Liver (tissue), 9 donors: ENCODE measurements around the gene LRRFIP1. TPM values are rescaled to one million over a fixed set of nuclear protein-coding genes. Genes with fewer than 3 reads are reported as not detected.

Source experiments
- DNase-seq: peaks from one replicate; pipeline ENCODE4 v3.0.0-alpha.2; 2017; ENCODE audit warnings: low spot score
- H3K27ac ChIP-seq, 2 donors: one replicate each; pipeline ENCODE4 v1.7.0; 2013; ENCODE audit warnings: inconsistent platforms in 2 of 2, low read length in 2 of 2, control low read depth in 1 of 2, low read depth in 1 of 2, mild to moderate bottlenecking in 1 of 2
- H3K27me3 ChIP-seq, 4 donors: one replicate each; pipeline versions ENCODE4 v1.6.1 to v1.7.0; 2013; ENCODE audit warnings: low read length in 3 of 4, inconsistent platforms in 1 of 4, mild to moderate bottlenecking in 1 of 4, moderate library complexity in 1 of 4; ENCODE audit not compliant: control insufficient read depth in 4 of 4, insufficient read depth in 4 of 4
- H3K36me3 ChIP-seq, 4 donors: one replicate each; pipeline versions ENCODE4 v1.6.1 to v1.7.0; 2013; ENCODE audit warnings: low read length in 3 of 4, mild to moderate bottlenecking in 3 of 4, low read depth in 1 of 4, moderate library complexity in 1 of 4; ENCODE audit not compliant: control insufficient read depth in 4 of 4, insufficient read depth in 3 of 4
- H3K4me1 ChIP-seq, 4 donors: one replicate each; pipeline versions ENCODE4 v1.6.1 to v1.7.0; 2013; ENCODE audit warnings: low read length in 3 of 4, mild to moderate bottlenecking in 3 of 4, moderate library complexity in 1 of 4; ENCODE audit not compliant: control insufficient read depth in 4 of 4, insufficient read depth in 4 of 4
- H3K4me3 ChIP-seq, 3 donors: one replicate each; pipeline versions ENCODE4 v1.6.1 to v1.7.0; 2013; ENCODE audit warnings: low read length in 3 of 3, control low read depth in 1 of 3, low read depth in 1 of 3, mild to moderate bottlenecking in 1 of 3
- H3K9ac ChIP-seq, 2 donors: one replicate each; pipeline ENCODE4 v1.7.0; 2013; ENCODE audit warnings: low read length in 2 of 2, mild to moderate bottlenecking in 2 of 2, moderate library complexity in 2 of 2, control low read depth in 1 of 2, low read depth in 1 of 2
- H3K9me3 ChIP-seq, 4 donors: one replicate each; pipeline versions ENCODE4 v1.6.1 to v1.7.0; 2013; ENCODE audit warnings: low read length in 3 of 4; ENCODE audit not compliant: control insufficient read depth in 4 of 4
- ATF3 ChIP-seq: IDR thresholded peaks from 2 replicates; pipeline ENCODE4 v1.6.1; 2016; ENCODE audit warnings: antibody characterized with exemption
- CTCF ChIP-seq: fragments of 150-350 bp; IDR thresholded peaks from 2 replicates; pipeline ENCODE4 v1.5.1; 2017; ENCODE audit warnings: improper control_type of control experiment, low read depth, low read length; ENCODE audit not compliant: missing input control
- EGR1 ChIP-seq, 2 donors: IDR thresholded peaks; 2 replicates each; pipeline ENCODE4 v1.6.1; 2016 to 2018; ENCODE audit warnings: antibody characterized with exemption in 2 of 2, low read depth in 2 of 2
- FOXA1 ChIP-seq: IDR thresholded peaks from 2 replicates; pipeline ENCODE4 v1.6.1; 2016; ENCODE audit warnings: antibody characterized with exemption
- FOXA2 ChIP-seq: IDR thresholded peaks from 2 replicates; pipeline ENCODE4 v1.6.1; 2016; ENCODE audit warnings: antibody characterized with exemption
- GABPA ChIP-seq, 2 donors: IDR thresholded peaks in 1 of 2; conservative IDR thresholded peaks in 1 of 2; 2 replicates each; pipeline ENCODE4 v1.6.1; 2016; ENCODE audit warnings: antibody characterized with exemption in 2 of 2, mild to moderate bottlenecking in 1 of 2, moderate library complexity in 1 of 2
- HNF4A ChIP-seq, 2 donors: conservative IDR thresholded peaks; 2 replicates each; pipeline ENCODE4 v1.6.1; 2016; ENCODE audit warnings: antibody characterized with exemption in 2 of 2, mild to moderate bottlenecking in 2 of 2
- HNF4G ChIP-seq: IDR thresholded peaks from 2 replicates; pipeline ENCODE4 v1.6.1; 2016; ENCODE audit warnings: antibody characterized with exemption
- JUND ChIP-seq, 2 donors: IDR thresholded peaks; 2 replicates each; pipeline ENCODE4 v1.6.1; 2016; ENCODE audit warnings: antibody characterized with exemption in 2 of 2
- MAX ChIP-seq: IDR thresholded peaks from 2 replicates; pipeline ENCODE4 v1.6.1; 2016; ENCODE audit warnings: antibody characterized with exemption
- NR2F2 ChIP-seq: IDR thresholded peaks from 2 replicates; pipeline ENCODE4 v1.6.1; 2016; ENCODE audit warnings: antibody characterized with exemption
- RAD21 ChIP-seq, 2 donors: IDR thresholded peaks; 2 replicates each; pipeline ENCODE4 v1.6.1; 2016; ENCODE audit warnings: antibody characterized with exemption in 2 of 2, mild to moderate bottlenecking in 2 of 2
- REST ChIP-seq: IDR thresholded peaks from 2 replicates; pipeline ENCODE4 v1.6.1; 2016; ENCODE audit warnings: antibody characterized with exemption, mild to moderate bottlenecking
- RXRA ChIP-seq, 2 donors: IDR thresholded peaks; 2 replicates each; pipeline ENCODE4 v1.6.1; 2017 to 2018; ENCODE audit warnings: antibody characterized with exemption in 2 of 2, mild to moderate bottlenecking in 1 of 2
- SP1 ChIP-seq: IDR thresholded peaks from 2 replicates; pipeline ENCODE4 v1.6.1; 2018; ENCODE audit warnings: antibody characterized with exemption, mild to moderate bottlenecking
- TAF1 ChIP-seq: conservative IDR thresholded peaks from 2 replicates; pipeline ENCODE4 v1.6.1; 2016; ENCODE audit warnings: antibody characterized with exemption, mild to moderate bottlenecking
- YY1 ChIP-seq: IDR thresholded peaks from 2 replicates; pipeline ENCODE4 v1.6.1; 2016; ENCODE audit warnings: antibody characterized with exemption, mild to moderate bottlenecking
- ZBTB33 ChIP-seq: IDR thresholded peaks from 2 replicates; pipeline ENCODE4 v1.6.1; 2016; ENCODE audit warnings: antibody characterized with exemption
- WGBS: extraction: QIAGEN DNeasy Blood & Tissue Kit; methylation state at CpG from one replicate; pipeline ENCODE4 v1.1.7; 2013; 5-methylcytosine and 5-hydroxymethylcytosine counted together
- polyA plus RNA-seq, 2 donors: library from polyadenylated mRNA; stranded (reverse) in 1 of 2; unstranded in 1 of 2; fragments of 200-250 nt in 1 of 2; fragments of >200 nt in 1 of 2; fragmentation: Nextera tagmentation in 1 of 2; extraction: Ambion mirVana in 1 of 2; gene quantifications; one replicate each; pipeline versions ENCODE4 v1.2.1 to v1.2.3, GENCODE V29; 2013 to 2015
- total RNA-seq, 2 donors: library from RNA; depleted of rRNA; stranded (reverse); fragments of >200 nt; gene quantifications; one replicate each; pipeline ENCODE4 v1.2.3, GENCODE V29; 2014
- donor health status: healthy.
- donor health status: healthy.
- donor health status: healthy.
- donor health status: healthy.
- donor health status: healthy.

The LRRFIP1 gene
- total and polyA plus RNA-seq, 4 donors, result 13.3 to 56.1 (median 39.1) TPM

GRCh38 chr2:237737196-237737865 is 109.9 kb downstream of the LRRFIP1 start:
- Histone ChIP-seq H3K27ac (no peak overlapping the region), H3K36me3 (peaks cover 0 to 4% (median 2%) of the 10 kb centered on the region in 4 donors), H3K4me1 (peaks cover 9 to 26% (median 19%) of the 10 kb centered on the region in 4 donors), H3K9ac (no peak overlapping the region), H3K4me3 (no peak overlapping the region), H3K9me3 (no peaks in the 10 kb centered on the region), H3K27me3 (no peaks in the 10 kb centered on the region)
- WGBS, result 92% methylated on average over 9 of the region's 9 CpGs
- TF ChIP-seq EGR1 (IDR thresholded peaks at IDR 0.05; ENCODE audit: low read depth in 2 of 2) (no peak), CTCF (no peak), HNF4A (conservative IDR thresholded peaks at IDR 0.05) (no peak), FOXA2 (no peak), JUND (IDR thresholded peaks at IDR 0.05) (no peak), FOXA1 (no peak), REST (no peak), ZBTB33 (no peak), RXRA (IDR thresholded peaks at IDR 0.05) (no peak), RAD21 (IDR thresholded peaks at IDR 0.05) (no peak), SP1 (no peak), YY1 (no peak), TAF1 (no peak)
- DNase-seq, result no peak

GRCh38 chr2:237738255-237738654 is 110.9 kb downstream of the LRRFIP1 start:
- 95% methylated on average over 10 of the region's 10 CpGs for WGBS
- H3K36me3 ChIP-seq, result peaks cover 0 to 4% (median 2%) of the 10 kb centered on the region in 4 donors
- DNase-seq, result no peak
- no peaks in the 10 kb centered on the region for H3K27me3 ChIP-seq
- H3K4me1 ChIP-seq, result peaks cover 13 to 28% (median 20%) of the 10 kb centered on the region in 4 donors
- H3K9ac ChIP-seq, result no peak overlapping the region
- H3K4me3 ChIP-seq, result no peak overlapping the region
- H3K27ac ChIP-seq, result no peak overlapping the region
- H3K9me3 ChIP-seq, result no peaks in the 10 kb centered on the region
- TF ChIP-seq NR2F2, result no peak
- TF ChIP-seq FOXA1, result no peak
- no peak for TF ChIP-seq HNF4A (conservative IDR thresholded peaks at IDR 0.05)
- TF ChIP-seq RAD21 (IDR thresholded peaks at IDR 0.05), result no peak
- TF ChIP-seq GABPA (IDR thresholded peaks at IDR 0.05 in 1 of 2, conservative IDR thresholded peaks at IDR 0.05 in 1 of 2), result no peak
- no peak for TF ChIP-seq MAX
- no peak for TF ChIP-seq ATF3
- TF ChIP-seq YY1, result no peak
- TF ChIP-seq JUND (IDR thresholded peaks at IDR 0.05), result no peak
- TF ChIP-seq FOXA2, result no peak
- TF ChIP-seq CTCF, result no peak
- TF ChIP-seq RXRA (IDR thresholded peaks at IDR 0.05), result no peak
- TF ChIP-seq ZBTB33, result no peak
- no peak for TF ChIP-seq SP1
- TF ChIP-seq HNF4G, result no peak
